Left hindlimb (tissue), 1 donor: ENCODE data around the gene TBC1D22A.

Experiments used
- DNase-seq: peaks from one replicate; pipeline ENCODE4 v3.0.0-alpha.2; 2018

The TBC1D22A gene

GRCh38 chr22:47210112-47210657 lies 447.7 kb downstream of the TBC1D22A start:
- no peak for DNase-seq

- DNase-seq, result no peak
These were observed 448.2 kb downstream of the TBC1D22A start for GRCh38 chr22:47210686-47211085.

GRCh38 chr22:47213571-47214230 lies 451.3 kb downstream of the TBC1D22A start:
- DNase-seq, result no peak

GRCh38 chr22:47215851-47216250 lies 453.4 kb downstream of the TBC1D22A start:
- DNase-seq, result no peak

GRCh38 chr22:47218671-47219070 lies 456.2 kb downstream of the TBC1D22A start:
- DNase-seq, result no peak

- DNase-seq, result no peak
These were observed 457.3 kb downstream of the TBC1D22A start for GRCh38 chr22:47219789-47220188.

GRCh38 chr22:47220752-47221151 lies 458.3 kb downstream of the TBC1D22A start:
- no peak for DNase-seq

GRCh38 chr22:47221840-47222615 lies 459.6 kb downstream of the TBC1D22A start:
- DNase-seq, result no peak
